ENCODE data around the gene FAAP100. TPM values are rescaled to one million over a fixed set of nuclear protein-coding genes. Genes with fewer than 3 reads are reported as not detected.

FAAP100 gene
- total RNA-seq, 1 donor from 2014 or later: 21.6 TPM

- no peak for FAIRE-seq
- no peak for DNase-seq (ENCODE audit: low spot score in 2 of 2)
These were observed 24.4 kb downstream of the FAAP100 start, which contains the start of gene FSCN2 for GRCh38 chr17:81527591-81528383. FSCN2 (plus strand) TSS chr17:81528377; CDS start chr17:81528532, 155 bp downstream.

GRCh38 chr17:81526662-81527571, 25.2 kb downstream of the FAAP100 start:
- DNase-seq (ENCODE audit: low spot score in 2 of 2) (no peak), FAIRE-seq (no peak)

GRCh38 chr17:81524865-81525159, 27.3 kb downstream of the FAAP100 start:
- no peak for DNase-seq (ENCODE audit: low spot score in 2 of 2)
- no peak for FAIRE-seq

DNA sequence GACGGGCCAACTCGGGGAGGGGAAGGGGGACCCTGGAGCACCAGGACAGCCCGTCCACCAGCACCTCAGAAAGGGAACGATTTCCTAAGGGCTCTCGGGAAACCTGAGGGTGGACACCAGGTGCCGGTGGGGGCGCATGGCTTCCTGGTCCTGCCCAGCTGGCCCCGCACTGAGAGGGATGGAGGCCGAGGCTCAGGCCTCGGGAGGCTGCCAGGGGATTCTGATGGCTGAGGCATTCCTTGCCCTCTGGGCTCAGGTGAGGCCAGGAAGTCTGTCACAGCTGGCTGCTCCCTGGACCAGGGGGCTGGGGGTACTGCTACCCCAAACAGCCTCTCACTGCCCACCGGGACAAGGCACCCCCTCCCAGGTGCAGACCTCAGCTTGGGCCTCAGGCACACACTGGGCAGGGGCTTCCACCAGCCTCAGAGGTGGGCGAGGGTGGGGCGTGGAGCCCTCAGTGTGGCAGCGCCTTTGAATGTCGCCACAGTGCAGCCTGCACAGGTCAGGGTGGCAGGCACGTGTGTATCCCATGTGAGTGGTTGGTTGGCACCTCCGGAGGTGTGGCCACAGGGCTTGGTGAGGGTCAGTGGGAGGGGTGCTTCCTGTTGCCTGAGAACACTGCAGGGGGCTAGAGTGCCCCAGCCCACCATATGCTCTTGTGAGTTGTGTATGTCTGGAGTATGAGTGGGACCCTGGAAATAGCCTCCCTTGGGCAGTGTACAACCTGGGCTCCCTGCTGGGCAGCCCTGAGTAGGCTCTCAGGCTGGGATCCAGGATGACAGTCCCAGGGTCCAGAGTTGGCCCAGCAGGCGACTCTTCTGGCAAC, 27.9 kb downstream of the FAAP100 start:
- FAIRE-seq (no peak), DNase-seq (ENCODE audit: low spot score in 2 of 2) (no peak)

DNA sequence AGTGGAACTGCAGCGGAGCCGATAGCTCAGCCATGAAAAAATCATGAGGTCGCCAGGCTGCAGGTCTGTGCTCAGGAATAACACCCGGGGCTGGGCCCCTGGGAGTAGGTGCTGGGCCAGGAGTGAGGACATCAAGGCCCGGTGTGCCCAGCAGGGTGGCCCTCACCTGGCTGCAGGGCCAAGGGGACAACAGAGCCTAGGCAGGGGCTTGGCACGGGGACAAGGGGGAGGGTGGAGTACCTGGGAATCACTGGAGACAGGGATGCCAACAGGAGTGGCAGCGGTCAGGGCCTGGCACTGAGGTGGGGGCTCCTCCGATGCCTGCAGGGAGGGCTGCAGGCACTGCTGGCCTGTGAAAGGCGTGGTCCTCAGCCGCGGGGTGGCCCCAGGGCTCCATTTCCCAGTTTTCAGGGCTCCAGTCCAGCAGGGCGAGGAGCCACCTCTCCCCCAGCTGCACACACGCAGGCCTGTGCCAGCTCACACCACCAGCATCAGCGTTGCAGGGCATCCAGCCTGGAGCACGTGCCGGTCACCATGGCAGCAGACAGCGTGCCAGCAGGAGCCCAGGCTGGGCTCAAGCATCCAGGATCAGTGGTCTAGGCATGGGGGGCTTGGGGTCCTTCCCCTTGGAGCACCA, 28.6 kb downstream of the FAAP100 start:
- DNase-seq (ENCODE audit: low spot score in 2 of 2): peak; percentile 79 to 82
- no peak for FAIRE-seq

GRCh38 chr17:81522491-81523401, 29.4 kb downstream of the FAAP100 start:
- FAIRE-seq: no peak
- no peak for DNase-seq (ENCODE audit: low spot score in 2 of 2)

DNA sequence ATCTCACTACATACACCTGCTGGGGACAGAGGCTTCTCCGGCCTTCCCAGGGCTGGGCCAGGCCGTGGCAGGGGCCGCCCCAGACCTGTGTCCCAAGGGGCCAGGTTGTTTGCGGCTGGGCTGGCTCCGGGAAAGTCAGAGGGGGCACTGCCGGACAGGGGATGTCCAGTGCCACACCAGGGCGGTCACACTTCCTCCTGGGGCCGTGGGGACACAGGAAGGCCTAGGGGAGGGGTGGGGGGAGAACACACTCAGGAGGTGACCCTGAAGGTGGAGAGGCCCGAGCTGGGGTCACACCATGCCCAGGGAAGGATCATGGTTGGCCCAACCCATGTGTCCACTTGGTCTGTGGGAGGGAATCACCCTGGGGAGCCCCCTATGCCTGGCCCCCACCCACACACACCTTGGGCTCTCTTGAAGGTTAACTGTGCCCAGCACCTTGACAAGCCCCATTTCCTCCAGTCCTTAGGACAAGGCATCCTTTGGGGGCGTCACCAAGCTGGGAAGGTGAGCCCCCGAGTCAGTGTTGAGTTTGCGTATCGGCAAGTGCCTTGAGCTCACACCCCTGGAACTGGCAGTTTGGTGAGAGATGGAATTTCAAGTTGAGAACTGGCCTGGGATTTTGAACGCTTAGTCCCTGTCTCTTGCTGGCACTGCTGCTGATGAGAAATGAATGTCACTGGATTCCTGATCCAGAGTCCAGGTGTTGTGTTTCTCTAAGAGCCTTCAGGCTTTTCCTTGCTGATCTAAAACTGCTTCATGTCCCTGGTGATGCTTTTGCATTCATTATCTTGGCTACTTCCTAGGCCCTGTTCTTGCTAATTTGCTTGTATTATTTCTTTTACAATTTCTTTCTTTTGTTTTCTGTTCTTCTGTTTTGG, 31.9 kb downstream of the FAAP100 start:
- DNase-seq (ENCODE audit: low spot score in 2 of 2): no peak
- FAIRE-seq: no peak

- no peak for DNase-seq (ENCODE audit: low spot score in 2 of 2)
- no peak for FAIRE-seq
These were observed 32.7 kb downstream of the FAAP100 start for GRCh38 chr17:81519284-81520020.

- no peak for DNase-seq (ENCODE audit: low spot score in 2 of 2)
- FAIRE-seq: no peak
These were observed 33.3 kb downstream of the FAAP100 start for GRCh38 chr17:81518785-81519283.

GRCh38 chr17:81518113-81518784, 33.9 kb downstream of the FAAP100 start:
- FAIRE-seq: no peak

GRCh38 chr17:81517339-81518112, 34.6 kb downstream of the FAAP100 start:
- no peak for DNase-seq (ENCODE audit: low spot score in 2 of 2)
- FAIRE-seq: no peak

More at GRCh38 chr17:81518113-81518784, 33.9 kb downstream of the FAAP100 start:
- no peak for DNase-seq (ENCODE audit: low spot score in 2 of 2)

GRCh38 chr17:81517009-81517338, 35.2 kb downstream of the FAAP100 start:
- FAIRE-seq (no peak), DNase-seq (ENCODE audit: low spot score in 2 of 2) (no peak)

GRCh38 chr17:81516439-81516838, 35.7 kb downstream of the FAAP100 start:
- DNase-seq (ENCODE audit: low spot score in 2 of 2): no peak
- FAIRE-seq: no peak

DNA sequence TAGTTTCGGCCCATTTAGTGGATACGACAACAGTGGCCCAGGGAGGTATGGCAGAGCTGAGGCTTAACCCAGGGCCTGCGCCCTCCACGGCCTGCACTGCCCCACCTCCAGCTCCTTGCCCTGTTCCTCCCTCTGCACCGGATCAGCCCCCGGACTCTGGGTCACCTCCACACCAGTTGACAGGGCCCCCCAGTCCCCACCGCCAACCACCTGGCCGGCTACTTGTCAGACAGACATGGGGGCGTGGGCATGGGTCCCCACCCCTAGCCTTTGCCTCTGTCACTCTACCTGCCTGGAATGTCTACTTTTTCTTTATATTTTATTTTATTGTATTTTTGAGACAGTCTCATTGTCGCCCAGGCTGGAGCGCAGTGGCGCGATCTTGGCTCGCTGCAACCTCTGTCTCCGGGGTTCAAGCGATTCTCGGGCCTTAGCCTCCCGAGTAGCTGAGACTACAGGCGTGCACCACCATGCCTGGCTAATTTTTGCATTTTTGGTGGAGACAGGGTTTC, 36.6 kb downstream of the FAAP100 start:
- FAIRE-seq (no peak), DNase-seq (ENCODE audit: low spot score in 2 of 2) (no peak)

GRCh38 chr17:81514739-81515529, 37.2 kb downstream of the FAAP100 start:
- DNase-seq (ENCODE audit: low spot score in 2 of 2) (peak; percentile 71 to 83), FAIRE-seq (no peak)

Data from frontal cortex (tissue), 4 donors.